GM19372 (cell line): ENCODE data around the gene MEIS3.
"Not testable (repeated sequence)": the region's sequence is repeated elsewhere in the genome, so short reads cannot be mapped to it uniquely, and the experiment has no call there.

Source experiments
- ATAC-seq: cut with Tn5 transposase; IDR thresholded peaks from one replicate; pipeline ENCODE4 v1.9.1; 2021; ENCODE audit warnings: mild to moderate bottlenecking, low read depth, moderate library complexity; ENCODE audit not compliant: unreplicated experiment

The MEIS3 gene

DNA sequence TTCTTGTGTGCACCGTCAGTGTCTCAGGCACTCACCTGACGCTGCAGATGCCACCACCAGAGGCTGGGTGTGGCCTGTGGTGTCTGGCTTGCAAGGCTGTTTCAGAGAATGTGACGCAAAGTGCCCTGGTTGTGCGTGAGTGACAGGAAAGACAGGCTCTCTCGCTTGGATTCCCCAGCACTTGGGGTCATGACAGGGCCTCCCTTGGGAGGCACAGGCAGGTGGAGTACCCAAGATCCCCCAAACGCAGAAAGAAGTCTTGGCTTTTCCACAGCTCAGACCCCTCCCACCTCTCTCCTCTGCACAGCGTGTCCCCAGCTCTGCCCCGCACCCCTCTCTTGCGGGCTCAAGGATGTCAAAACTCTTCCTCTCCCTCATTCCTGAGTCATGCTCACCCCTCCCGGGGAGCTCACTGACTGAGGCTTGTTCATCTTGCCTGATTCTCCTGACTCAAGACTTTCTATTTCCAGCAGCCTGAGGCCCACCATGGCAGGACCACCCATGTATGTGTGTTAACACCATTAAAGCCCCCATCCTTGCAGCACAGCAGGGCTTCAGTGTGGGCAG is 49.2 kb downstream of the MEIS3 start:
- no peak for ATAC-seq

DNA sequence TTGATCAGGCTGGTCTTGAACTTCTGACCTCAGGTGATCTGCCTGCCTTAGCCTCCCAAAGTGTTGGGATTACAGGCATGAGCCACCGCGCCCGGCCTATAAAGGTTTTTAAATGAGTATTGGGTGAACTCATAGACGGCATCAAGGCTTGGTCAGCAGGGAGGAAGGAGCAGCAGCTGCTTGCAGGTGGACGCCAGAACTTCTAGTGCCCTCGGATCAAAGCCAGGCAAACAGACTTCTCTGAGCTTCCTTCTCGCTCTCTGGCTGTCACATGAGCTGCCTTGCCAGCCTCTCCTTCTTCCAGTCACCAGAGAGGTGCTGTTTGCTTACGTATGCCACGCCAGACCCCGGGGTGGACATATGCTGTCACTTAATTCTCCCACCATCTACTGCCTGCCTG is 53.9 kb downstream of the MEIS3 start:
- not testable (repeated sequence) for ATAC-seq

DNA sequence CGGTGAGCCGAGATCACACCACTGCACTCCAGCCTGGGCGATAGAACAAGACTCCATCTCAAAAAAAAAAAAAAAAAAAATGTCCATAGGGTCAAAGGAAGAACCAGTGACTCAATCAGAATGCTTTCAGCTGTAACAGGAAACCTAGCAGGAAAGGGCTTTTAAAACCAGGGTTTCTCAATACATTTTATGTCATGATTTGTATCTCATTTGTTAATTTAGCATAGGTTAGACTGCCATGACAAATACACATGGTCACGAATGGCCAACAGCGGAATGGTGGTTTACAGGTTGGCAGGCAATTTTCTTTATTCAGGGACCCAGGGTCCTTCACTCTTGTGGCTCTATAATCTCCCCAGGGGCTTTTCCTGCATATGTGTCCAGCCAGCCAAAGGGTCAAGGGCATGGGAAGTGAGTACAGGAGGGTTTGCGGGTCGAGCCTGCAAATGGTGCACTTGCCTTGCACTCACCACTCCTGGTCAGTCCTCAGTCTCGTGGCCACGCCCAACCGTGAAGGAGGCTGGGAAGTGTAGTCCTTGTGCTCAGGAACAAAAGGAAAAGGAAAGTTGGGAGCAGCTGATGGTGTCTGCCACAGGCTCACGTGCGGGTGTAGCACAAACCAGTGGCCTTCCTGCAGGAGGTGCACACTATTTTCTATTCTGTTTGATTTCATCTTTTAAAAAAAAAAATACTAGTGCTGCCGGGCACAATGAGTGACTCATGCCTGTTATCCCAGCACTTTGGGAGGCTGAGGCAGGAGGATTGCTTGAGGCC is 55.4 kb downstream of the MEIS3 start:
- ATAC-seq: no peak

DNA sequence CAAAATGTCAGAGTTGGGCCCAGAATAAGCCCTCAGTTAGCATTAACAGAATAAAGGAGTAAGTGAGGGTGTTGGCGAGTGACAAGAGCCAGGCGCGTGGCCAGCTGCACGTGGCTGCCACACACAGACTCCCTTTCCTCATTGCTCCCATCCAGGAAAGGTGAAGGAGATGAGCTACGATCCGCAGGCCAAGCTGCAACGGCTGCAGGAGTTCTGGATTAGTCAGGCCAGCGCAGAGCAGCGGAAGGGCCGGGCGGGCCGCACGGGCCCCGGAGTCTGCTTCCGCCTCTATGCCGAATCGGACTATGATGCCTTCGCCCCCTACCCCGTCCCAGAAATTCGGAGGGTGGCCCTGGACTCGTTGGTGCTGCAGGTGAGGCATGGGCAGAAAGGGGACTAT is 57.0 kb downstream of the MEIS3 start:
- ATAC-seq: no peak

DNA sequence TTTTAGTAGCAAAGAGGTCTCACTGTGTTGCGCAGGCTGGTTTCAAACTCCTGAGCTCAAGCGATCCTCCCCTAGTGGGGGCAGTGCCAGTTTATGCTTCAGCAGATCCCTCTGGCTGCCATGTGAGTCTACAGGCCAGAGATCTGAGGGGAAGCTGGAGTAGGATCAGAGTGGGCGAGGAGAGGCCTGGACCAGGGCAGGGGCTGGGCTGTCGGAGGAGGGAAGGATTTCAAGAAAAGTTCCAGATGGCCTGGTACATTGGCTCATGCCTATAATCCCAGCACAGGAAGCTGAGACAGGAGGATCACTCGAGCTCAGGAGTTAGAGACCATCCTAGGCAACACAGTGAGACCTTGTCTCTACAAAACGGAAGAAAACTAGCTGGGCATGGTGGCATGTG is 60.4 kb downstream of the MEIS3 start:
- ATAC-seq: no peak

DNA sequence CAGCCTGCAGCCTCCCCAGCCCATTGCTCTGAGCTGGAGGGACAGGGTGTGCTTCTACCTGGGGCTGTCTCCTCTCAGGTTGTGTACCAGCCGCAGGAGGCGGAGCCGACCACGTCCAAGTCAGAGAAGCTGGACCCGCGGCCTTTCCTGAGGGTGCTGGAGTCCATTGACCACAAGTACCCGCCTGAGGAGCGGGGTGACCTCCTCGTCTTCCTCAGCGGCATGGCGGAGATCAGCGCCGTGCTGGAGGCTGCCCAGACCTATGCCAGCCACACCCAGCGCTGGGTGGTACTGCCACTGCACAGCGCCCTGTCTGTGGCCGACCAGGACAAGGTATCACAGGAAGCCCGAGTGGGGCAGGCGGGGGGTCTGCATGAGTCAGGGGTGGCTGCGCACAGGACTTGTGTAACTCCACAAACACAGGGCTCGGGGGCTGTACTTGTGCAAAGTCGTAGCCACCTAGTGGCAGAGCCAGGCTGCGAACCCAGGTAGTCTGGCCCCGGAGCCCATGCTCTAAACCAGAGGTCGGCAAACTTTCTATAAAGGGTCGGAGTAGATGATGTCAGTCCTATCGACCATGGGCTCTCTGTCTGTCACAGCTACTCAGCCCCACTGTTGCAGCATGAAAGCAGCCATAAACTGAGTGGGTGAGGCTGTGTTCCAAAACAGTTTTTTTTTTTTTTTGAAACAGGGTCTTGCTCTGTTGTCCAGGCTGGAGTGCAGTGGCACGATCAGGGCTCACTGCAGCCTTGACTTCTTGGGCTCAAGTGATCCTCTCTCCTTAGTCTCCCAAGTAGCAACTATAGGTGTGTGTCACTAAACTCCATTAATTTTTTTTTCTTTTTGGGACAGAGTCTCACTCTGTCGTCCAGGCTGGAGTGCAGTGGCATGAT is 61.3 kb downstream of the MEIS3 start:
- no peak for ATAC-seq

DNA sequence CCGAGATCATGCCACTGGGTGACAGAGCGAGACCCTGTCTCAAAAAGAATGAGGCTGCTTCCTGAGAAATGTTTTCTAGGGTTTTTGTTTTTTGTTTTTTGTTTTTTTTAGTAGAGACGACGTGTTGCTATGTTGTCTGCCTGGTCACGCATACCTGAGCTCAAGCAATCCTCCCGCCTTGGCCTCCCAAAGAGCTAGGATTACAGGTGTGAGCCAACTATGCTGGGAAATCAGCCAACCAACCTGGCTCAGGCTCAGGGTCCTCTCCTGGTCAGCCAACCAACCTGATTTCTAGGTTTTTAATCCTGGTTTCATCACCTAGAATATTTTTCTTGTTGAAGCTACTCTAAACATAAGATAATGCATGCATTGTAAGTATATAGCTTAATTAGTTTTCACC is 62.4 kb downstream of the MEIS3 start:
- ATAC-seq: no peak

DNA sequence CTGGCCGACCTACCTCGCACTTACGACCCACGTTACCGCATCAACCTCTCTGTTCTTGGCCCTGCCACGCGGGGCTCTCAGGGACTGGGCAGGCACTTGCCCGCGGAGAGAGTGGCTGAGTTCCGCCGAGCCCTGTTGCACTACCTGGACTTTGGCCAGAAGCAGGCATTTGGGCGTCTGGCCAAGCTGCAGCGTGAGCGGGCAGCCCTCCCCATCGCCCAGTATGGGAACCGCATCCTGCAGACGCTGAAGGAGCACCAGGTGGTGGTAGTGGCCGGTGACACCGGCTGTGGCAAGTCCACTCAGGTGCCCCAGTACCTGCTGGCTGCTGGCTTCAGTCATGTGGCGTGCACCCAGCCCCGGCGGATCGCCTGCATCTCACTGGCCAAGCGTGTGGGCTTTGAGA is 66.0 kb downstream of the MEIS3 start:
- no peak for ATAC-seq
